Inferior parietal cortex (tissue), 1 donor: ENCODE measurements around the gene XYLT1.
"Not testable (repeated sequence)": the region's sequence is repeated elsewhere in the genome, so short reads cannot be mapped to it uniquely, and the experiment has no call there.

Experiments used
- DNase-seq: peaks from one replicate; pipeline ENCODE4 v3.0.0-alpha.2; 2016; ENCODE audit errors: extremely low spot score

Gene XYLT1

GRCh38 chr16:17311333-17312093, 159.2 kb downstream of the XYLT1 start:
- DNase-seq, result no peak

- DNase-seq, result no peak
These were observed 161.2 kb downstream of the XYLT1 start for GRCh38 chr16:17309510-17309909.

GRCh38 chr16:17308186-17308585, 162.6 kb downstream of the XYLT1 start:
- DNase-seq, result no peak

GRCh38 chr16:17307504-17307903, 163.3 kb downstream of the XYLT1 start:
- DNase-seq, result no peak

GRCh38 chr16:17306745-17307144, 164.0 kb downstream of the XYLT1 start:
- DNase-seq, result no peak

- DNase-seq, result not testable (repeated sequence)
These were observed 164.5 kb downstream of the XYLT1 start for GRCh38 chr16:17306211-17306610.

- DNase-seq, result no peak
These were observed 165.1 kb downstream of the XYLT1 start for GRCh38 chr16:17305694-17306093.

- no peak for DNase-seq
These were observed 166.2 kb downstream of the XYLT1 start for GRCh38 chr16:17304491-17305119.

- no peak for DNase-seq
These were observed 166.7 kb downstream of the XYLT1 start for GRCh38 chr16:17304106-17304490.

GRCh38 chr16:17303101-17303500, 167.7 kb downstream of the XYLT1 start:
- no peak for DNase-seq

GRCh38 chr16:17302620-17303019, 168.1 kb downstream of the XYLT1 start:
- no peak for DNase-seq

GRCh38 chr16:17302214-17302613, 168.5 kb downstream of the XYLT1 start:
- no peak for DNase-seq

- DNase-seq, result no peak
These were observed 169.1 kb downstream of the XYLT1 start for GRCh38 chr16:17301593-17302135.

- DNase-seq, result no peak
These were observed 169.6 kb downstream of the XYLT1 start for GRCh38 chr16:17301184-17301583.

GRCh38 chr16:17299790-17300189, 171.0 kb downstream of the XYLT1 start:
- DNase-seq, result no peak

GRCh38 chr16:17298238-17298637, 172.5 kb downstream of the XYLT1 start:
- DNase-seq, result no peak

GRCh38 chr16:17296431-17296830, 174.3 kb downstream of the XYLT1 start:
- no peak for DNase-seq

- peak; percentile 55 for DNase-seq
These were observed 174.8 kb downstream of the XYLT1 start for GRCh38 chr16:17295948-17296347.

GRCh38 chr16:17294856-17295255, 175.9 kb downstream of the XYLT1 start:
- no peak for DNase-seq

- DNase-seq, result no peak
These were observed 176.8 kb downstream of the XYLT1 start for GRCh38 chr16:17293813-17294558.

- no peak for DNase-seq
These were observed 179.5 kb downstream of the XYLT1 start for GRCh38 chr16:17291289-17291688.
